ENCODE measurements around the gene GSE1.

Gene GSE1

DNA sequence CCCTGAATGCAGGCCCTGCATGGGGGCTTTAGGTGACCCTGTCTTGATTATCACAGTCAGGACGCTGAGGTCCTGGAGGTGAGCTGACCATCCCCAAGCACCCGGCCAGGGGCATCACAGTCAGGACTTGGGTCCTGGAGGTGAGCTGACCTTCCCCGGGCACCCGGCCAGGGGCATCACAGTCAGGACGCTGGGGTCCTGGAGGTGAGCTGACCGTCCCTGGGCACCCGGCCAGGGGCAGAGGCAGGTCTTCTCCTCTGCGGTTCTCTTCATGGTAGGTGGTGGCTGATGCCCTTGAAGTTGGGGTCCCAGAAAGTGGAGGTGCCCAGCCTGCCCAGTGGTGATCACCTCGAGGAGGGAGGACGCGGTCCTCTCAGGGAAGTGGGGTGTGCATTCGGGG is 36.2 kb upstream of the GSE1 start:
- Histone ChIP-seq H3K4me1 (ENCODE audit: control insufficient read depth in 1 of 2, insufficient read depth in 2 of 2, low read length in 2 of 2) (peaks cover 18 to 71% of the 10 kb centered on the region in 2 donors), H3K36me3 (ENCODE audit: control insufficient read depth in 1 of 2, insufficient read depth in 2 of 2, low read length in 2 of 2) (no peaks in the 10 kb centered on the region), H3K9me3 (ENCODE audit: control insufficient read depth in 1 of 2, low read length in 2 of 2) (no peaks in the 10 kb centered on the region), H3K27ac (ENCODE audit: low read length) (no peak overlapping the region), H3K27me3 (ENCODE audit: low read depth, low read length) (no peaks in the 10 kb centered on the region), H3K4me3 (ENCODE audit: low read depth in 1 of 2, low read length in 2 of 2) (no peak overlapping the region)

DNA sequence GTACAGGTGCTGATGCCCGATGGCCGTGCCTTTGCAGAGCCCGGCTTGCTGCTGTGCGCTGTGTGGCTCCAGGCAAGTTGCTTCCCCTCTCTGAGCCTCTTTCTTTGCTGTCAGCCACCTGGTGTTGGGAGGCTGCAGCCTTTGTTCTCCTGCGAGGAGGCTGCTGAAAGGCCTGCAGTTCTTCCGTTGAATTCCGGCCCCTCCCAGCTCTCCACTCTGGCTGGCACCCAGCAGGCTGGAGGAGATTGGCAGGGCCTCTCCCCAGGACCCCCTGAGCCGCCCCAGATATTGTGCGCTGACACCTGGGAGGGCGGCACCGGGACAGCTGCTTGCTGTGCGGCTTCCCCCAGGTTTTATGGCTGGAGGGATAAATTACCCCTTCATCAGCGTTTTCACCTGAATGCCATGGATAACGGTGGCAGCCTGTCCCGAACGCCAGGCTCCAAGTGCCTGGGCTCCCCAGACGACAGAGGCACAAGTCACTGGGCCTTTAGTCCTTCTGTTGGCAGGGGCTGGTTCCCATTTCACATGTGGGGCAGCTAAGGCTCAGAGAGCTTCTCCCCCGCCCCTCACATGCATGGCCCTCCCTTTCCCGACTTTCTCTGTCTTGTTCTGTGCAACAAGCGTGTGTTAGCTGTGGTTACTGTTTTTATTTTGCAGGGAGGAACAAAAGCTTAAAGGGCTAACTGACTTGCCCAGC is 35.1 kb upstream of the GSE1 start:
- Histone ChIP-seq H3K4me3 (ENCODE audit: low read depth in 1 of 2, low read length in 2 of 2) (no peak overlapping the region), H3K27me3 (ENCODE audit: low read depth, low read length) (no peaks in the 10 kb centered on the region), H3K36me3 (ENCODE audit: control insufficient read depth in 1 of 2, insufficient read depth in 2 of 2, low read length in 2 of 2) (no peaks in the 10 kb centered on the region), H3K9me3 (ENCODE audit: control insufficient read depth in 1 of 2, low read length in 2 of 2) (no peaks in the 10 kb centered on the region), H3K27ac (ENCODE audit: low read length) (no peak overlapping the region), H3K4me1 (ENCODE audit: control insufficient read depth in 1 of 2, insufficient read depth in 2 of 2, low read length in 2 of 2) (peaks cover 21 to 82% of the 10 kb centered on the region in 2 donors)

DNA sequence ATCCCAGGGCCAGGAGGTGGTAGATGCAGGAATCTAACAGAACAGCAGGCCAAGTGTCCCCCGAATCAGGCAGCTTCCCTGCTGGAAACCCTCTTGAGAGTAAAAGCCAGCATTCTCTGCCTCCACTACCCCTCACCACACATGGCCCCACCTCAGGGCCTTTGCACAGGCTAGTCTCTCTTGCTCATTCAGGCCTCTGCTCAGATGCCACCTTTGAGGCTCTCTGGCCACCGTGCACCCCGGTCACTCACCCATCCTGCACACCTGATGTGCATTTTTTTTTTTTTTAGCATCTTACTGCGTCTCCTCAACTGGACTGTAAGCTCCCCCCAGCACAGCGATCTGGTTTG is 34.5 kb upstream of the GSE1 start:
- H3K4me1 ChIP-seq (ENCODE audit: control insufficient read depth in 1 of 2, insufficient read depth in 2 of 2, low read length in 2 of 2), result peaks cover 24 to 82% of the 10 kb centered on the region in 2 donors
- H3K9me3 ChIP-seq (ENCODE audit: control insufficient read depth in 1 of 2, low read length in 2 of 2), result no peaks in the 10 kb centered on the region
- no peak overlapping the region for H3K4me3 ChIP-seq (ENCODE audit: low read depth in 1 of 2, low read length in 2 of 2)
- no peaks in the 10 kb centered on the region for H3K36me3 ChIP-seq (ENCODE audit: control insufficient read depth in 1 of 2, insufficient read depth in 2 of 2, low read length in 2 of 2)
- H3K27ac ChIP-seq (ENCODE audit: low read length), result no peak overlapping the region
- no peaks in the 10 kb centered on the region for H3K27me3 ChIP-seq (ENCODE audit: low read depth, low read length)

DNA sequence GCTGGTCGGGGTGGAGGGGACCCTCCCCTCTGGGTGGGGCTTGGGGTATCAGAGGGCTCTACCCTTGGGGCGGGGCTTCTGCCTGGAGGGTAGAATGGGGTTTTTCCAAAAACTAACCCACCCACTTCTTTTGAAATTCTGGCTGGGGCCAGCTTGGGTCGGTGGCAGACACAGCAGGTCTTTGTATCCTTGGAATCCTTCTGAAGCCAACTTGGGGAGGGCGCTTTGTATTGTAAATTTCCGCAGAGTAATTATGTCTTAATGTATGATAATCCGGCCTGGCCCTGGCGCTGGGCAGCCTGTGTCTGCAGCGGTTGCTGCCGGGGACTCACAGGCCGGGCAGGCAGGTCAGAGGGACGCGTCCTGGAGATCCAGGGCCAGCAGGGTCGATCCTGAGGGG is 33.9 kb upstream of the GSE1 start:
- Histone ChIP-seq H3K36me3 (ENCODE audit: control insufficient read depth in 1 of 2, insufficient read depth in 2 of 2, low read length in 2 of 2) (no peaks in the 10 kb centered on the region), H3K9me3 (ENCODE audit: control insufficient read depth in 1 of 2, low read length in 2 of 2) (no peaks in the 10 kb centered on the region), H3K4me3 (ENCODE audit: low read depth in 1 of 2, low read length in 2 of 2) (no peak overlapping the region), H3K27me3 (ENCODE audit: low read depth, low read length) (no peaks in the 10 kb centered on the region), H3K27ac (ENCODE audit: low read length) (no peak overlapping the region), H3K4me1 (ENCODE audit: control insufficient read depth in 1 of 2, insufficient read depth in 2 of 2, low read length in 2 of 2) (peaks cover 23 to 81% of the 10 kb centered on the region in 2 donors)

DNA sequence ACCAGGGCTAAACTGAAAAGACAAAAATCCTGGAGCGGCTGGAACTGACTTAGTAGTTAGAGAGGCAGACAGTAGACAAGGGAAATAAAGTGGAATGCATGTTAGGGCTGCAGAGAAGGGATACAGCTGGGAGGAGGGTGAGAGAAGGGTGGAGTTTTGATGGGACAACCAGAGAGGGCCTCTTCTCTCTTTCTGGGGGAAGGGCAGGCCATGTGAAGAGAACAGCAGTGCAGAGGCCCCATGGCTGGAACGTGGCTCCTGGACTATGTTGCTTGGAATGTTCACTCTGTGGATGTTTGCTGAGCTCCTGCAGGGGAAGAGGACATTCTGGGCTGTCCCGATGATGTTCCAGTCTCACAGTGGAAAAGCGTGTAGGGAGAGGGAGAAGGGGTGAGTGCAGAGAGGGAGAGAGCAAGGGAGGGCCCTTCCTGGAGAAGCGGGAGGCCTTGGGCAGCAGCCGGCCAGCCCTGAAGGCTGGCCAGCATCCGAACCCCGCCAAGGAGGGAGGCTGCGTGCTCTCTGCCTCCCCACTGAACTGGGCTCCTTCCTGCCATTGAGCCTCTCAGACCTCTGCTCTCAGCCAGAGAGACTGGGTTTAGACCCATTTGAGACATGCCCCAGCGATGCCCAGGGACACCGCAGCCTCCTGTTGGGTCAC is 33.1 kb upstream of the GSE1 start:
- Histone ChIP-seq H3K4me3 (ENCODE audit: low read depth in 1 of 2, low read length in 2 of 2) (no peak overlapping the region), H3K27me3 (ENCODE audit: low read depth, low read length) (no peaks in the 10 kb centered on the region), H3K4me1 (ENCODE audit: control insufficient read depth in 1 of 2, insufficient read depth in 2 of 2, low read length in 2 of 2) (peaks cover 16 to 73% of the 10 kb centered on the region in 2 donors), H3K9me3 (ENCODE audit: control insufficient read depth in 1 of 2, low read length in 2 of 2) (no peaks in the 10 kb centered on the region), H3K27ac (ENCODE audit: low read length) (no peak overlapping the region), H3K36me3 (ENCODE audit: control insufficient read depth in 1 of 2, insufficient read depth in 2 of 2, low read length in 2 of 2) (no peaks in the 10 kb centered on the region)

DNA sequence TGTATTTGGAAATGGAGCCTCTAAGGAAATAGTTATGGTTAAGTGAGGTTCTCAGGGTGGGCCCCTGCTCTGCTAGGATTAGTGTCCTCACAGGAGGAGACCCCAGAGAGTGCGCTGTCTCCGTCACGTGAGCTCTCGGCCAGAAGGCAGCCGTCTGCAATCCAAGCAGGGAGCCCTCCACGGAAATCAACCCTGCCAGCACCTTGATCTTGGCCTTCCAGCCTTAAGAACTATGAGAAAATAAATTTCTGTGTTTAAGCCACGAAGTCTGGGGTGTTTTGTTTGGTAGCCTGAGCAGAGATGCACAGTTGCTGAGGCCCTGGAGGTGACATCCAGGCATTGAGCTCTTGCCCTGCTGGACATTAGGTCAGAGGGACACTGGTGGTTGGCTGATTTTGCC is 32.4 kb upstream of the GSE1 start:
- no peaks in the 10 kb centered on the region for H3K9me3 ChIP-seq (ENCODE audit: control insufficient read depth in 1 of 2, low read length in 2 of 2)

DNA sequence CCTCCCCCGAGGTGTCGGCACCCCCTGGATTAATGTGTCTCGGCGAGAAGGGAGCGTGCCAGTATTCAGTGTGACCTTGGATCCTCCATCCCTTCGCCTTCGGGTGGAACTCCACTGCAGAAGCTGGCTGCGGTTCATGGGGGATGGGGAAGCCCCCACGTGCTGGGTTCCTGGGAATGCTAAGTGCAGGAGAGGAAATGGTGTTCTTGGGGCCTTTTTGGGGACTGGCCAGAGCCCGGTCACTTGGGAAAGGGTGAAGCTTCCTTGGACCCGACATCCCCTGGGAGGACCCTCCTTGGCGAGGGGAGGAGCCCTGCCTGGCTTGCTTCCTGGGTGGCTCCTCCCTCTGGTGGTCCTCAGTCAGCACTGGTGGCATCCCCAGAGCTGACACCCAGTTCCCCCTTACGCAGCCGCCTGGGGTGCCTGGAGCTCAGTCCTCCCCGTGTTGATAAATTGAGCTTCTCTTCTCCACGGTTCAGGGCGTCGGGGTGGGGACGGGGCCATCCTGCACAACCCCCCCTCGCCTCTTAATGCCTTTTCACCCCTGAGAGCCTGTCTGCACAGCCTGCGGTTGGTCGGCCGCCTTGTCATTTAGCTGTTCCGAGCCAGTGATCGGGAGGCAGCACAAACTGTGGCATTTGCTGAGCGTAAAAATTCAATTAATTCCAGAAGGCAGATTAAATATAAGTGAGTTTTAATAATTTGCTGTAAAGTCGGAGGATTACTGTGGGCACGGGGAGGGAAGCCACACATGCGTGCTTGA is 30.7 kb upstream of the GSE1 start:
- no peak overlapping the region for H3K4me3 ChIP-seq (ENCODE audit: low read depth in 1 of 2, low read length in 2 of 2)
- H3K4me1 ChIP-seq (ENCODE audit: control insufficient read depth in 1 of 2, insufficient read depth in 2 of 2, low read length in 2 of 2), result peaks cover 11 to 81% of the 10 kb centered on the region in 2 donors
- H3K36me3 ChIP-seq (ENCODE audit: control insufficient read depth in 1 of 2, insufficient read depth in 2 of 2, low read length in 2 of 2), result no peaks in the 10 kb centered on the region
- no peaks in the 10 kb centered on the region for H3K9me3 ChIP-seq (ENCODE audit: control insufficient read depth in 1 of 2, low read length in 2 of 2)
- H3K27ac ChIP-seq (ENCODE audit: low read length), result no peak overlapping the region
- H3K27me3 ChIP-seq (ENCODE audit: low read depth, low read length), result no peaks in the 10 kb centered on the region

More for the DNA sequence above, 32.4 kb upstream of the GSE1 start:
- H3K27me3 ChIP-seq (ENCODE audit: low read depth, low read length), result no peaks in the 10 kb centered on the region
- no peak overlapping the region for H3K27ac ChIP-seq (ENCODE audit: low read length)
- H3K4me3 ChIP-seq (ENCODE audit: low read depth in 1 of 2, low read length in 2 of 2), result no peak overlapping the region
- no peaks in the 10 kb centered on the region for H3K36me3 ChIP-seq (ENCODE audit: control insufficient read depth in 1 of 2, insufficient read depth in 2 of 2, low read length in 2 of 2)
- H3K4me1 ChIP-seq (ENCODE audit: control insufficient read depth in 1 of 2, insufficient read depth in 2 of 2, low read length in 2 of 2), result peaks cover 11 to 71% of the 10 kb centered on the region in 2 donors

DNA sequence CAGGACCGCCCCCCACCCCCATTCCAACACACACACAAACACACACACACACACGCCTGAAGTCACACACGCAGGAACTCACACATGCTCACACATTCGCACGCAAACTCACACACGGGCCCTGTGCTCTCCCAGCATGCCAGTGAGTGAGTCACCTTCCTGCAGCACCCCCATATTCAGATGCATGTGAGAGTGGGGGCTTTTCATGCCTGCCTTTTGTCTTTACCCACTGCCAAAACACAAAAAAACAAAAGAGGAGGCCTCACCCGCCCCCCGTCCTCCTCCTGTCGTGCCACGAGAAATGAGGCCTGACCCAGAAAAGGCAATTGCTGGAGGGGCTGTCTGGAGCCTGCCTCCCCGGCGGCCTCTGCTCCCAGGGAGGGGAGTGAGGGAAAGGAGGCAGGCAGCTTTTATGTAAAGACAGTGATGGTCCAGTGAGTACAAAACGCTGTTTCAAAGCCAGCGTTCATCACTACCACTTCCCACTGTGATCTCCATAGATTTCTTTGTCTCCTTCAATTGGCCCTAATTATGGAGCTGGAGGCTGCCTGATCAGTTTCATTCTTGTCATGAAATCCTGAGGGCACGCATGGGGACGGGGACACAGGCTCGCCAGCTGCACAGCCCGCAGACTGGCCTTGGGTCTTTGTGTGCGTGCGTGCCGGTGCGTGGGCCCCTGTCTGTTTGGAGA is 29.5 kb upstream of the GSE1 start:
- H3K36me3 ChIP-seq (ENCODE audit: control insufficient read depth in 1 of 2, insufficient read depth in 2 of 2, low read length in 2 of 2), result no peaks in the 10 kb centered on the region
- H3K9me3 ChIP-seq (ENCODE audit: control insufficient read depth in 1 of 2, low read length in 2 of 2), result no peaks in the 10 kb centered on the region
- no peak overlapping the region for H3K27ac ChIP-seq (ENCODE audit: low read length)
- peaks cover 8 to 76% of the 10 kb centered on the region in 2 donors for H3K4me1 ChIP-seq (ENCODE audit: control insufficient read depth in 1 of 2, insufficient read depth in 2 of 2, low read length in 2 of 2)
- no peak overlapping the region for H3K4me3 ChIP-seq (ENCODE audit: low read depth in 1 of 2, low read length in 2 of 2)
- no peaks in the 10 kb centered on the region for H3K27me3 ChIP-seq (ENCODE audit: low read depth, low read length)

DNA sequence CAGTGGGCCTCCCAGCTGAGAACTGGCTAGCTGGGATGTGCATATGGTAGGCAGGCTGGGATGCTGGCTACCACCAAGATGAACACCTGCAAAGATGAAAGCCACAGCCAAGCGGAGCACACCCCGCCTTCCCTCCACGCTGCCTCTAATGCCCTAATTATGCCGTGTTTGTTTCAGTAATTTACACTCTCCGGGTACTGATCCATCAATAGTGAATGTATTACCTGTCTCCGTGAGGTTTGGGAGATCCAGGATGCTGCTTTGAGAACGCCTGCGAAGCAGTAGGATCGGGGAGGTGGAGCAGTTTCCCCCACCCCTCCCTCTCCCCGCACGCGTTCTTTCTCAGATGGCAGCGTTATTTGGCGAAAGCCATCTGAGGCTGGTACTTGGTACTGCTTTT is 28.9 kb upstream of the GSE1 start:
- H3K9me3 ChIP-seq (ENCODE audit: control insufficient read depth in 1 of 2, low read length in 2 of 2), result no peaks in the 10 kb centered on the region
- H3K27me3 ChIP-seq (ENCODE audit: low read depth, low read length), result no peaks in the 10 kb centered on the region
- no peak overlapping the region for H3K4me3 ChIP-seq (ENCODE audit: low read depth in 1 of 2, low read length in 2 of 2)
- H3K27ac ChIP-seq (ENCODE audit: low read length), result no peak overlapping the region
- no peaks in the 10 kb centered on the region for H3K36me3 ChIP-seq (ENCODE audit: control insufficient read depth in 1 of 2, insufficient read depth in 2 of 2, low read length in 2 of 2)
- peaks cover 7 to 69% of the 10 kb centered on the region in 2 donors for H3K4me1 ChIP-seq (ENCODE audit: control insufficient read depth in 1 of 2, insufficient read depth in 2 of 2, low read length in 2 of 2)

DNA sequence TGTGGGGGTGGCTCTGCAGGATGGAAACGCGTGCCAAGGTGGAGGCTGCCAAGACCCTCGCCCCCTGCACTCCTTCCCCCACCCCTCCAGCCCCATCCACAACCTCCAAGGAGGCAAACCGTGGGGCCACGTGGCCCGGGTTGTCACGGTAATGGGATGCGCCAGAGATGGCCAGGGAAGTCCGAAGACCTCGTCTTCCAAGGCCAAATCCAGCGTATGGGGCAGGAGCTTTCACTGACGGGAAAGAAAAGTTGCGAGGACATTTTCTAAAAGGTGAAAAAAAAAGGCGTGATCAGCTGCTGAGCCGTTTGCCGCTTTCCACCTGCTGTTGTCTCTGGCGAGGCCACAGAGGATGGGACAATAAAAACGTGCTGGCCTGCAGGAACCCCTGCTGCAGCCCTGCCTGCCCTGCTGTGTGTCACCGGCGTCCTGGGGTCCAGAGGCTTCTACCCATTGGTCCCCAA is 28.3 kb upstream of the GSE1 start:
- Histone ChIP-seq H3K9me3 (ENCODE audit: control insufficient read depth in 1 of 2, low read length in 2 of 2) (no peaks in the 10 kb centered on the region), H3K27me3 (ENCODE audit: low read depth, low read length) (no peaks in the 10 kb centered on the region), H3K27ac (ENCODE audit: low read length) (no peak overlapping the region), H3K4me1 (ENCODE audit: control insufficient read depth in 1 of 2, insufficient read depth in 2 of 2, low read length in 2 of 2) (peaks cover 7 to 64% of the 10 kb centered on the region in 2 donors), H3K4me3 (ENCODE audit: low read depth in 1 of 2, low read length in 2 of 2) (no peak overlapping the region), H3K36me3 (ENCODE audit: control insufficient read depth in 1 of 2, insufficient read depth in 2 of 2, low read length in 2 of 2) (no peaks in the 10 kb centered on the region)

DNA sequence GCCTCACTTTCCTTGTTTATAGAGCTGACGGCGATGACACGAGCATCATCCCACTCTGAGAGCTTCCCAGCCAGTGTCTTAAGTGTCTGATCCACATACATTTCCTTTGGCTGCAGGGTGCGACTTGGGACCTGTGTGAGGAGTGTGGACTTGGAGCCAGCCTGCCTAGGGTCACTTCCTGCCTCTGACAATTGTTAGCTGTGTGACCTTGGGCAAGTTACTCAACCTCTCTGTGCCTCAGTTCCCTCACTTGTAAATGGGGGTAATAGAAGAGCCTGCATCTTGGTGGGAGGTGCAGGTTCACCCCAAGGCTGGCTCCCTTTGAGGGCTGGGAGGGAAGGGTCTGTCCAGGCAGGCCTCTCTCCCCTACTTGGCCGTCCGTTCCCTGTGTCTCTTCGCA is 27.4 kb upstream of the GSE1 start:
- H3K4me3 ChIP-seq (ENCODE audit: low read depth in 1 of 2, low read length in 2 of 2), result no peak overlapping the region
- H3K36me3 ChIP-seq (ENCODE audit: control insufficient read depth in 1 of 2, insufficient read depth in 2 of 2, low read length in 2 of 2), result no peaks in the 10 kb centered on the region
- H3K4me1 ChIP-seq (ENCODE audit: control insufficient read depth in 1 of 2, insufficient read depth in 2 of 2, low read length in 2 of 2), result peaks cover 7 to 55% of the 10 kb centered on the region in 2 donors
- no peaks in the 10 kb centered on the region for H3K27me3 ChIP-seq (ENCODE audit: low read depth, low read length)
- no peak overlapping the region for H3K27ac ChIP-seq (ENCODE audit: low read length)
- no peaks in the 10 kb centered on the region for H3K9me3 ChIP-seq (ENCODE audit: control insufficient read depth in 1 of 2, low read length in 2 of 2)

All from muscle layer of duodenum (tissue), 2 donors.